GM12865 (cell line): ENCODE data around the gene VSIG1.

Source experiments
- DNase-seq: peaks from one replicate; pipeline ENCODE4 v3.0.0; 2010; ENCODE audit warnings: low read depth
- H3K4me3 ChIP-seq: 2 replicates; pipeline ENCODE4 v1.5.1; 2011; ENCODE audit warnings: mild to moderate bottlenecking, low read depth, low read length, control low read depth
- TF ChIP-seq, protein P1 (sequence below): IDR thresholded peaks from 2 replicates; pipeline ENCODE4 v1.5.1; 2011; ENCODE audit warnings: low read length, control low read depth, low read depth, inconsistent platforms; ENCODE audit not compliant: insufficient read depth; ENCODE audit errors: missing control alignments

Gene VSIG1

DNA sequence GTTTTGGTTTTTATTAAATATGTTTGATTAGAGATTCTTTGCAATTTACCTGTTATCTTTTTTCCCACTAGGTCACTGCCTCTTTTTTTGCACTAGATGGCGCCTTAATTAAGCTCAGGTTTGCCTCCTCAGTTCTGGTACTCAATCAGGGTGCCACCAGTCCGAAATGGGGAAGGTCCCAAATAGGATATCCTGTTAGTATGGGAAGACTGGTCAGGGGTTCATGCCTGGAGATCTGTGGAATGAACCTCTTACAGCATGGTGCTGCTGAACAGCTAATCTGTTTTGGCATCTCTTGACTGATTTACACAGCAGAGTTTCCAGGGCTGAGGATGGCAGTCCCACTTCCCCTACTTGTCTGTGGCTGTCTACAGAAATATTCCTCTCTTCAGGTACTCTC, 24.2 kb upstream of the VSIG1 start:
- TF ChIP-seq, protein P1, sequence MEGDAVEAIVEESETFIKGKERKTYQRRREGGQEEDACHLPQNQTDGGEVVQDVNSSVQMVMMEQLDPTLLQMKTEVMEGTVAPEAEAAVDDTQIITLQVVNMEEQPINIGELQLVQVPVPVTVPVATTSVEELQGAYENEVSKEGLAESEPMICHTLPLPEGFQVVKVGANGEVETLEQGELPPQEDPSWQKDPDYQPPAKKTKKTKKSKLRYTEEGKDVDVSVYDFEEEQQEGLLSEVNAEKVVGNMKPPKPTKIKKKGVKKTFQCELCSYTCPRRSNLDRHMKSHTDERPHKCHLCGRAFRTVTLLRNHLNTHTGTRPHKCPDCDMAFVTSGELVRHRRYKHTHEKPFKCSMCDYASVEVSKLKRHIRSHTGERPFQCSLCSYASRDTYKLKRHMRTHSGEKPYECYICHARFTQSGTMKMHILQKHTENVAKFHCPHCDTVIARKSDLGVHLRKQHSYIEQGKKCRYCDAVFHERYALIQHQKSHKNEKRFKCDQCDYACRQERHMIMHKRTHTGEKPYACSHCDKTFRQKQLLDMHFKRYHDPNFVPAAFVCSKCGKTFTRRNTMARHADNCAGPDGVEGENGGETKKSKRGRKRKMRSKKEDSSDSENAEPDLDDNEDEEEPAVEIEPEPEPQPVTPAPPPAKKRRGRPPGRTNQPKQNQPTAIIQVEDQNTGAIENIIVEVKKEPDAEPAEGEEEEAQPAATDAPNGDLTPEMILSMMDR = peak; percentile 42
- peak; percentile 30 for DNase-seq
- H3K4me3 ChIP-seq = no peak overlapping the region

DNA sequence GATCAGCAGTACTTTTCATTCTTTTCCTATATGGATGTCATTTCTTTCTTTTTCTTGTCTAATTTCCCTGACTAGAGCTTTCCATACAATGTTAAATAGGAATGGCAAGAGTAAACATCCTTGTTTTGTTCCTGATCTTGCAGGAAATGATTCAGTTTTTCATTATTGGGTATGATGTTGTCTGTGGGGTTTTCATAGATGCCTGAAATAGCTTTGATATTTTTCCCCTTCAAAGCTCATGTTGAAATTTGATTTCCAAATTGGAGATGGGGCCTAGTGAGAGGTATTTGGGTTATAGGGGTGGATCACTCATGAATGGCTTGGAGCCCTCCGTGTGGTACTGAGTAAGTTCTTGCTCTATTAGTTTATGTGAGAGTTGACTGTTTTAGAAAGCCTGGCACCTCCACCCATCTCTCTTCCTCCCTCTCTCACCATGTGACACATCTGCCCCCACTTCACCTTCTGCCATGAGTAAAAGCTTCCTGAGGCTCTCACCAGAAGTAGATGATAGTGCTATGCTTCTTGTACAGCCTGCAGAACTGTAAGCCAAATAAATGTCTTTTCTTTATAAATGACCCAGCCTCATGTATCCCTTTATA, 22.3 kb upstream of the VSIG1 start:
- DNase-seq = no peak
- TF ChIP-seq, protein P1 = no peak
- no peak overlapping the region for H3K4me3 ChIP-seq

DNA sequence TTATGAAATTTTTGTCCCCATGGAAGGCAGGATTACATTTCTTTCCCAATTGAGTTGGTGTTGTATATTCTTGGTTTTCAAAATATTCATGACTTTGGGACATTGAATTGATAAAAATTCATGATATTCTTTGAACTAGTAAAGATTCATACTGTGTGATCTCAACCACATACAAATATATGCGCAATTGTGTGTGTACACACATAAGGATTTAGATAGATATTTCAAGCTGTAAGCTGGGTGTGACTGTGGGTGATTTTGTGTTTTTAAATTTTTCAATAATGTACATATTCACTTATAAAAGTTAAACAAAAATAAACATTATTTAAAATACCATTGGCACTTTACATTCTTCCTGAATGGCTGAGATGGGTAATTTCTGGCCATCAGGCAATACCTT, 19.5 kb upstream of the VSIG1 start:
- H3K4me3 ChIP-seq = no peak overlapping the region
- no peak for DNase-seq
- TF ChIP-seq, protein P1 = no peak

DNA sequence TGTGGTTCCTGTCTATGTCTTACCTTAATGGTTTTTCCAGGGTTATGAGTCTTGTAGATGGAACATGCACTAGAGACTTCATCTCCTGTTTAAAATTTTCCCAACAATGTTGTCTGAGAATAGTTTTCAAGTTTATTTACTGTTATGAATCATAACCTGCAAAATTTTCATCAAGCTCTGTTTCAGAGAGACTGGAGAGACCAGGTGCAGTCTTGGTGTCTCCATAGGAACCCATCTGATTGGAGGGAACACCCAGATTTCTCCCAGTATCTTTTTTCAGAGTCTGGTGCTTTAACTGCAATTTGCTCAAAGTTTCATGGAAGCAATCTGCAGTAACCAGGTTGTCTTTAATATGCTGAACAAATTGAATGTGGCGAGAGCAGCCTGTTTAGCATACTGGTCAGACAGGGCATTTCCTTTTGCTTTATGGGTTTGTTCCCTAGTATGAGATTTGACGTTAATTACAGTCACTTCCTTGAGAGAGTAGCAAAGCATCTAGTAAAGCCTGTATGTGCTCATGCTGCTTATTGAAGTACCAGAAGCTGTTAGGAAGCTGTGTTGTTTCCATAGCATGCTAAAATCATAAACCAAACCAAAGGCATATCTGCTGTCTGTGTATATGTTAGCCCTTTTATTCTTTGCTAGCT, 18.8 kb upstream of the VSIG1 start:
- no peak overlapping the region for H3K4me3 ChIP-seq
- DNase-seq = no peak
- TF ChIP-seq, protein P1 = no peak

DNA sequence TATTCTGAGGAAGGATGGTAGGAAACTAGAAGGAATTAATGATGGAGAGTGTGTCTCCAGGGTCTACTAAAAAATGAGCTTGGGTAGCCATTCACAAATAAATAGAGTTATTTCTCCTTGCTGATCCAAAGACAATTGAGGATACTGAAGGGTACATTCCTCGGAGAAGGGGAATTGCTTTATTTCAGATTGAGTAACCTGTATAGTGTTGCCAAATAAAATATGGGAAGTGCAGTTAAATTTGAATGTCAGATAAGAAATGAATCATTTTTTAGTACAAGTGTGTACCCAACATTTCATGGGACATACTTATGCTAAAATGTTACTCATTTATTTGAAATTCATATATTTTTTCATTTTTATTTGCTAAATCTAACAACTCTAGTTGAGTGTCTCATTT, 16.0 kb upstream of the VSIG1 start:
- TF ChIP-seq, protein P1 = no peak
- H3K4me3 ChIP-seq = no peak overlapping the region
- DNase-seq = no peak

DNA sequence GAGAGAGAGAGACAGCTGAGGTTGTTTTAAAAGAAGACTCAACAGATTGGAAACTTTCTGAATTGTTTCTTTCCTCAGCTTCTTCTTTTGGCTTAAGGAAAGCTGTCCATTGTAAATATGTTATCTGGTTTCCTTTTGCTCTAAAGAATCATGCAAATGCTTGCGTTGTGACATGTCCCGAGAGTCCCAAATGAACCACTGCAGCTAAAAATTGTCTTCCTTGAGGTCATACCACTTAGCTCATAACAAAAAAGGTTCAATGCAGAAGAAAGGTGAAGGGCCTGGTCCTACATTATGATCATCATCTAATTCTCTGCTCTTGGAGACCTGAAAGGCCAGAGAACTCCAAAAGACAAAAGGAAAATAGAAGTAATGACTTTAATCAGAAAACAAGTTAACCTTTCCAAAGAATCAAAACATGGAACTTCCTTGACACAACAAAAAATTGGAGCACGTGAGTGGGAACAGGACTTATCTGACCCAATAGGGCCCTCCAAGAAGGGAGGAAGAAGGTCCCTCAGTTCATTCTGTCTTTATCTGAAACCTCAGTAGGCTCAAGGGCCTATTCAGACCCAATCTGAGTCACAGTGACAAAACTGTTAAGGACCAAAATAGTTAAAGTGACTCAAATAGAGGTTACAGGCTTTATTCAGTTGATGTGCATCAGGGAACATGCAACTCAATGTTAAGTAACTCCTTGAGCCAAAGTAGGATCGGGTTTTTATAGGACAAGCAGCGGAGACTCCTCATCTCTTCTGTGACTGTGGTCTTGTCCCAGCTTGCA, 14.7 kb upstream of the VSIG1 start:
- no peak overlapping the region for H3K4me3 ChIP-seq
- TF ChIP-seq, protein P1 = no peak
- DNase-seq = peak; percentile 34
